HG03469 (cell line): ENCODE measurements around the gene ADRM1.

Experiments
- ATAC-seq: cut with Tn5 transposase; IDR thresholded peaks from one replicate; pipeline ENCODE4 v1.9.1; 2021; ENCODE audit warnings: mild to moderate bottlenecking, moderate library complexity, moderate number of reproducible peaks; ENCODE audit not compliant: unreplicated experiment

ADRM1 gene

DNA sequence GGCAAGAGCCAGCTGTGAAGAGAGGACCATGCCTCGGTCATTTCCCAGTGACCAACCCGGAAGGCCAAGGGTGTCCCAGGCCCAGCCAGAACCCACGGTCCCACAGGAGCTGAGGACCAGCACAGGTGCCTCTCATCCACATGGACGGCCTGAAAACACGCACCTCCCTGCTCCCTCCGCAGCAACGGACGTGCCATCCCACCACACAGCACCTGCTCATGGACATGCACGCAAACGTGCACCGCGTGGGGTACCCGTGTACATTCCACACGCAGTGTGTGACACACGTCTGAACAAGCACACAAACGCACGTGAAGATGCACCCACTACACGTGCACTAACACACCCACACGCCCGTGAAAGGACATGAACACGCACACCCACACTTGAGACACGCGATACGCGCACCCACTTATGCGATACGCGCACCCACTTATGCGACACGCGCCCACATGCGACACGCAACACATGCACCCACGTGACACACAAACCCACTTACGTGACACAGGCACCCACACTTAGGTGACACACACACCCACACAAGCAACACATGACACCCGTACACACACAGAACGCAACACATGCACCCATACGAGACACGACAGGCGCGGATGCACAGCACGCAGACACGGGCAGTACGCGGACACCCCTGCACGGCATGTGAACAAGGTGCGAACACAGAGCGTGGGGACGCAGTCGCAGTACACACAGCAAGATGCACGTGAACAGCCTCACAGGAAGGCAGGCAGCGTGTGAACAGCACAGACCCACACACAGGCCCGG lies 34.2 kb downstream of the ADRM1 start:
- ATAC-seq, result no peak

DNA sequence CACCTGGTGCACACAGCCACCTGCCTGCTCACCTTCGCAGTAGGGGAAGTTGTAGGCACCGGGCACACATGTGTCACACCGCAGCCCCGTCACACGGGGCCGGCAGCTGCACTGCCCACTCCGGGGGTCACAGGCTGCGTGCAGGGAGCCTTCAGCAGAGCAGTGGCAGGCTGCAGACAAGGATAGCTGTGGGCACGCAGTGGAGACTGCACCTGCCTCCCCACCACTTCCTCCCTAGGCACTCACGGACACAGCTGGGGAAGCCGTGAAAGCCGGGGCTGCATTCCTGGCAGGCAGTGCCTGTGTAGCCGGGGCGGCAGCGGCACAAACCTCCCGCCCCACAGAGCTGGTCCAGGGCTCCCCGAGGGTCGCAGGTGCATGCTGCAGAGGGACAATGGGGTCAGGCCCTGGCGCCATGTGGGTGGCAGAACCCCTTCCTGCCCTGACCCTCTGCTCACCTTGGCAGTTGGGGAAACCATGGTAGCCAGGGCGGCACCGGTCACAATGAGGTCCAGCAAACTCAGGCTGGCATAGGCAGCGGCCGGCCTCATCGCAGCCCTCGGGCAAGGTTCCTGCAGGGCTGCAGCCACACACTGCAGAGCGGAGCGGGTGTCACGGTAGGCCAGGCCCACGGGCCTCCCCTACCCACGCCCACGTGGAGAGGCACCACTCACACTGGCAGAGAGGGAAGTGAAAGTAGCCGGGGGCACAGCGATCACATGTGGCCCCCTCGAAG lies 34.9 kb downstream of the ADRM1 start:
- ATAC-seq, result no peak

DNA sequence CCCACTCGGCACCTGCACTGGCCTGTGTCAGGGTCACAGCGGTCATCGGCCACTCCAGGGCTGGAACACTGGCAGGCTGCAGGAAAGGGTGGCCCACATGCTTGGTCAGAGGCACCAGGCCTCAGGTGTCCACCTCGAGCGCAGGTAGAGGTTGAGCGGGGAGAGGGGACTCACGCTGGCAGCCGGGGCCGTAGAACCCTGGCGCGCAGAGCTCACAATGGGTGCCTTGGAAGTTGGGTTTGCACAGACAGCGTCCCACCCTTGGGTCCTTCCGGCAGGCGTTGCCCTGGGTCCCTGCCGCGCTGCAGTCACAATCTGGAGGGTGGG lies 35.5 kb downstream of the ADRM1 start:
- ATAC-seq, result no peak

DNA sequence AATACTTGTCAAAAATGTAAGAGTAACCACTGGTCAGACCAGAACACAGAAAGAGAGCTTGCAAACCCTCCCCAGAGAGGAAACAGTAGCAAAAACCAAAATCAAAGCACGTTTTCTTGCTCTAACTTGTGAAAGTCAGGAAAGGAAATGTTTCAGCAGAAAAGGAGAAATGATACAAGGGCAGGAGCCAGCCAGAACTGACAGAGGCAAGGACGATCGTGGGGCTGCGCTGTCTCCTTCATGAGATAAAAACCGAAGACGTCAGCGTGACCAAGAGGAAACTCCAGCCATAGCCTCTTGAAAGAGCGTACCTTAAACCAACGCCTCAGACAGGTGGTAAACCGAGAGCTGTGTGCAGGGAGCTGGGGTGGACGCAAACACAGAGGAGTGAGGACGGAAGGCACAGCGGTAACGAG lies 36.9 kb downstream of the ADRM1 start:
- peak; percentile 38 for ATAC-seq

DNA sequence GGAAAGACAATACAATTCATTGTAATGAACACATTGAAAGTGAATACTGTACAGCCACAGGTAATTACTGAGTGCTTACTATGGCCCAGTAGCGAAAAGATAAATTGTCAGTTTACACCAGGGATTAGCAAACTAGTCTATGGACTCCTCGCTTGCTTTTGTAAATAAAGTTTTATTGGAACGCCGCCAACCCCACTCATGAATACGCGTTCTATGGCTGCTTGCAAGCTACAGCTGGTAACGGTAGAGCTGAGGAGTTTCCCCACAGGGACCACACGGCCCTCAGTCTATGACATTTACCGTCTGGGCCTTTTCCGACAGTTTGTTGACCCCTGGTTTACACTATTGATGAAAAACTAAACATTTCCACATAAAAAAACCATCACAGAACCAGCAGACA lies 40.1 kb downstream of the ADRM1 start:
- ATAC-seq, result no peak

DNA sequence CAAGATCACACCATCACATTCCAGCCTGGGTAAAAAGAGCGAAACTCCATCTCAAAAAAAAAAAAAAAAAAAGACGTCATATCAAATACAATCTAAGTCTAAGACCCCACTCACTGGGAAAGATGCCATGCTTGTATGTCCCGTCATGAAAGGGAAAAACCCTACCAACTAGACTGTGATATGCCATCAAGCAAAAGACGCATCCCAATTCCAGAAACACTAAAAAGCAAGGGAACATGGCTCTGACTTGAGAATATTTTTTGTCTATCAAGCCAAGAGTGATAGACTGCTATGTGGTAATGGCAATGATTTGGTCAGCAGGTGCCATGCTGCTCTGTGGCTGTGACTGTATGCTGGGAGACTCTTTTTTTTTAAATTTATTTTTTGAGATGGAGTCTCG lies 41.3 kb downstream of the ADRM1 start:
- ATAC-seq, result no peak

GRCh38 chr20:62344782-62345181 lies 42.0 kb downstream of the ADRM1 start:
- no peak for ATAC-seq

- no peak for ATAC-seq
These were observed 43.0 kb downstream of the ADRM1 start for GRCh38 chr20:62345681-62346370.

DNA sequence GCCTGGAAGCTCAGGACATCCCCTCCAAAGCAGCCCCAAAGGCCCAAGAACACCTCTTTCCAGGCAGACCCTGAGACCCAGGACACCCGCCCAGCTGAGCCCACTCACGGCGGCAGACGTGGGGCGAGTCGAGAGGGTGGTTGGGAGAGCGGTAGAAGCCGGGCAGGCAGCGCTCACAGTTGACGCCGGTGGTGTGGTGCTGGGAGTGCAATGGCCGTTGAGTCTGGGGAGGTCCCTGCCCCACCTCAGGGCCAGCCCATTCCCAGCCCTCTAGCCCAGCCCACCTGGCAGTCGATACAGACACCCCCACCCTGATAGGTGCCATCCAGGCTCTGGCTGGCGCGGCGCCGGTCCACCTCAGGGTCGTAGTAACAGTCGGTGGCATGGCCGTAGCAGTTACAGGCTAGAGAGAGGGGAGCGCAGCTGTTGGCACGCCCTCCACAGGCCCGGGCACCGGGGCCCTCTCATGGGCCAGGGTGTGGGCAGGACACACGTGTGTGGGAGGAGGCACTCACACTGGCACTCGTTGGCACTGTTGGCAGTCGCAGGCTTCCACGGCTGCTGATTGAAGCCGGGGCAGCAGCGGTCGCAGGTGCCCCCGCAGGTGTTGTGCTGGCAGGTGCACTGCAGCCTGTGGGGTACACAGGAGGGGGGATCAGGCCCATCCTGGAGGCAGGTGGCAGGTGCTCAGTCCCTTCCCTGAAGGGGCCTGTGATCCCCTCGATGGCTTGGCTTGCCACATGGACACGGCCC lies 43.8 kb downstream of the ADRM1 start:
- no peak for ATAC-seq

GRCh38 chr20:62347151-62347404 lies 44.3 kb downstream of the ADRM1 start:
- no peak for ATAC-seq

DNA sequence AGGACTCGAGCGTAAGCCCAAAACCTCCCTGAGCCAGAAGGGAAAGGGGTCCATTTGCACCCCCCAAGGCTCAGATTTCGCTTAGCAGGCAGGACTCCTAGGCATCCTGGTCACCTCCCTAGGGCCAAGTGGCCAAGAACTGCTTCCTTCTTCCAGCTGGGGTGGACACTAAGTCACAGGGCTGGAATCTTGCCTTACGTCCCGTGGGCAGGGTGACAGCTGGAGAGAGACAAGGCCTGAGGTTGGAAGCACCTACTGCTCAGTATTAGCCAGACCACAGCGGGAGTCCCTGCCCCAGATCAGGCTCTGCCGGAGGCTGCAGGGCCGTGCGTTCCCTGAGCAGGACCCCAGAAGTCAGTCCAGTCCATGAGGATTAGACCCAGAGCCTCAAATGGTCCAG lies 44.6 kb downstream of the ADRM1 start:
- ATAC-seq, result no peak

DNA sequence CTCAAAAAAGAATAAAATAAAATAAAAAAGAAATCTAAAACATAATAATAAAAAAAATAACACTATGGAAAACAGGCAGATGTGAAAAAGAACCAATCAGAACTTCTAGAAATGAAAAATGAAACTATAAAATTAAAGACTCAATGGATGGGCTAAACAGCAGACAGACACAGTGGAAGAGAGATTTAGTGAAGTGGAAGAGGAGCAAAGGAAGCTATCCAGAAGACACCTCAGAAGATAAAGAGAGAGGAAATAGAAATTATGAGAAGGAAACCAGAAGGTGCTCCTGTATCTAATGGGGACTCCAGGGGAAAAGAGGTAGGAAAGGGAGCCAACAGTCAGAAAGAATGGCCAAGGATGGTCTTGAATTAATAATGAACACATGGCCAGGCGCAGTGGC lies 45.8 kb downstream of the ADRM1 start:
- no peak for ATAC-seq

- no peak for ATAC-seq
These were observed 46.8 kb downstream of the ADRM1 start for GRCh38 chr20:62349556-62350097.

- no peak for ATAC-seq
These were observed 47.4 kb downstream of the ADRM1 start for GRCh38 chr20:62350098-62350628.

- ATAC-seq, result no peak
These were observed 48.0 kb downstream of the ADRM1 start for GRCh38 chr20:62350629-62351422.

GRCh38 chr20:62351469-62352401 lies 48.9 kb downstream of the ADRM1 start:
- ATAC-seq, result no peak

GRCh38 chr20:62352402-62353288 lies 49.8 kb downstream of the ADRM1 start:
- ATAC-seq, result no peak
